ENCODE results near the gene KRTAP7-1. TPM values are rescaled to one million over a fixed set of nuclear protein-coding genes. Genes with fewer than 3 reads are reported as not detected.

KRTAP7-1 gene
- not detected for total RNA-seq

DNA sequence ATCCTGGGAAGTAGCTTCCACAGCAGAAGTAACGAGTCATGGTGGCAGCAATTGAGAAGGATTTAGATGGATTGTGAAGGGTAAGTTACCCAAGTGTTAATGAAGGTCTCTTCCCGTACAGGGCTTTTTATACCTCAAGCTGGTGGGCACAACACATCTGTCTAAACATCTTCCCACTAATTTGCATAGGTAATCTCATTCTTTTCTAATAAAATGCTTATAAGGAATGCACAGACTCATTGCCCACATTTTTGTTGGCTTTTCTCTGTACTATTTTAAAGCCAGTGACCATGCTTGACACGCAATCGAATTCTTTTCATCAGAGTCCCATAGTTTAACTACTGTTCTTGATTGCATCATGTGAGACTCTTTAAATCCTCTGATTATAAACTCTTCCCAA lies at the start of gene KRTAP7-1:
Gene KRTAP7-1, minus strand, starts transcription at position 101 of the 400 bp plus-strand sequence. Its CDS starts 61 bp downstream, at position 40.
- ChIA-PET POLR2A (no interaction called here), CTCF (interaction anchor here (3.2 kb wide), 1 partner anchor 257 kb away, joined by 19 read pairs; no protein-coding TSS in a partner anchor)
- no peaks in the 10 kb centered on the region for H3K4me1 Mint-ChIP-seq
- H3K36me3 Mint-ChIP-seq (ENCODE audit: low read depth): no peaks in the 10 kb centered on the region
- H3K9me3 Mint-ChIP-seq: no peaks in the 10 kb centered on the region
- H3K27ac Mint-ChIP-seq: no peak within 1 kb of the TSS
- peaks cover 6% of the 10 kb centered on the region for H3K27me3 Mint-ChIP-seq
- no peak for DNase-seq
- H3K4me3 Mint-ChIP-seq: no peak within 1 kb of the TSS

- Mint-ChIP-seq H3K4me3 (no peak overlapping the region), H3K4me1 (no peaks in the 10 kb centered on the region), H3K27me3 (peaks cover 2% of the 10 kb centered on the region), H3K36me3 (ENCODE audit: low read depth) (no peaks in the 10 kb centered on the region), H3K27ac (no peak overlapping the region), H3K9me3 (no peaks in the 10 kb centered on the region)
- DNase-seq: no peak
- CTCF ChIA-PET: no interaction called here
- POLR2A ChIA-PET: no interaction called here
These were observed 45.0 kb upstream of the KRTAP7-1 start for GRCh38 chr21:30874526-30874925.

GRCh38 chr21:30847627-30848500 lies 18.3 kb upstream of the KRTAP7-1 start:
- Mint-ChIP-seq H3K4me3 (no peak overlapping the region), H3K27ac (no peak overlapping the region), H3K9me3 (no peaks in the 10 kb centered on the region), H3K27me3 (peaks cover 4% of the 10 kb centered on the region), H3K4me1 (no peaks in the 10 kb centered on the region), H3K36me3 (ENCODE audit: low read depth) (no peaks in the 10 kb centered on the region)
- ChIA-PET POLR2A (interaction anchor here (0.7 to 0.9 kb wide), 2 partner anchors 11 to 14 kb away, joined by 3 read pairs; no protein-coding TSS in a partner anchor), CTCF (no interaction called here)
- no peak for DNase-seq

DNA sequence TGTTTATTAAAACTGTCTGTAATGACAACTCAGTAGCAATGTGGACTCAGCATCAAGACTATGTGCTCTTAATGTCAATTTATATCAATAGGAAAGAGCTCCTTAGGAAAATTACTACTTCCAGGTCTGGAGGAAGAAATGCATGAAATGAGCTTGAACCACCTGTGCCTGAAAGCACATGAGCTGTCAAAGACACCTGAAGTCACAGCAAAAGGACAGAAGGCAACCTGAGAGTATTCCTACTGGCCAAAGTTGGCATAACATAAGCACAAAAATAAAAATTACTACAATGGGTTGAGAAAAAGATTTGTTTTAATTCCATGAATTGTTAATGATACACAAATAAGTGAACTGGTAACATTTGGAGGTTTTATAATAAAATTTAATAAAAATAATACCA lies 13.4 kb upstream of the KRTAP7-1 start:
- Mint-ChIP-seq H3K9me3 (no peaks in the 10 kb centered on the region), H3K36me3 (ENCODE audit: low read depth) (no peaks in the 10 kb centered on the region), H3K27ac (no peak overlapping the region), H3K4me3 (no peak overlapping the region), H3K4me1 (no peaks in the 10 kb centered on the region), H3K27me3 (peaks cover 7% of the 10 kb centered on the region)
- CTCF ChIA-PET: no interaction called here
- DNase-seq: no peak
- POLR2A ChIA-PET: no interaction called here

DNA sequence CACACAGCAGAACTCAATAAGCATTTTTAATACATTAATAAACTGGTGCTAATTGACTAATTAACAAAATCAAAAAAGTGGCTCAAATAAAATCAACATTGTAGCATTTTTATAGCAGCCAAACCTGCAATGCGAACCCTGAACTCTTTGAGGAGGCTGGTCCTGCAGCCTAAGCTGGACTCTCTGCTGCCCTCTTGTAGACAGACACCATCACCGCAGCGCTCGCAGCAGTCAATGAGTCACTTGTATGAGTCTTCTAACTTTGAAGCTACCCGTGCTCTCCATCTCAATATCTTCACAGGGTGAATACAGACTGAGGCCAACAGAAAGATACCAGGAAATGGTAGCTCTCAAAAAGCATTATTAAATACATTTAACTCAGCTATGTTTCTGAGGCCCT lies 9.7 kb upstream of the KRTAP7-1 start:
- H3K27me3 Mint-ChIP-seq: peaks cover 3% of the 10 kb centered on the region
- H3K27ac Mint-ChIP-seq: no peak overlapping the region
- peak; percentile 34 for DNase-seq
- no peaks in the 10 kb centered on the region for H3K36me3 Mint-ChIP-seq (ENCODE audit: low read depth)
- no peaks in the 10 kb centered on the region for H3K9me3 Mint-ChIP-seq
- ChIA-PET CTCF (interaction anchor here (0.7 to 1.2 kb wide), 6 partner anchors 10 to 334 kb away, joined by 3 to 5 read pairs (median 4); no protein-coding TSS in a partner anchor), POLR2A (no interaction called here)
- H3K4me3 Mint-ChIP-seq: no peak overlapping the region
- no peaks in the 10 kb centered on the region for H3K4me1 Mint-ChIP-seq

GRCh38 chr21:30838536-30838935 lies 9.0 kb upstream of the KRTAP7-1 start:
- POLR2A ChIA-PET: no interaction called here
- Mint-ChIP-seq H3K27me3 (peaks cover 4% of the 10 kb centered on the region), H3K9me3 (no peaks in the 10 kb centered on the region), H3K4me3 (no peak overlapping the region), H3K4me1 (no peaks in the 10 kb centered on the region), H3K36me3 (ENCODE audit: low read depth) (no peaks in the 10 kb centered on the region), H3K27ac (no peak overlapping the region)
- CTCF ChIA-PET: no interaction called here
- DNase-seq: no peak

- H3K9me3 Mint-ChIP-seq: no peaks in the 10 kb centered on the region
- no peaks in the 10 kb centered on the region for H3K4me1 Mint-ChIP-seq
- POLR2A ChIA-PET: no interaction called here
These were observed 1.7 kb upstream of the KRTAP7-1 start for GRCh38 chr21:30831194-30831765.

GRCh38 chr21:30818837-30819610 lies 10.5 kb downstream of the KRTAP7-1 start:
- Mint-ChIP-seq H3K36me3 (ENCODE audit: low read depth) (no peaks in the 10 kb centered on the region), H3K9me3 (no peaks in the 10 kb centered on the region), H3K4me3 (no peak overlapping the region), H3K27ac (no peak overlapping the region), H3K27me3 (peaks cover 6% of the 10 kb centered on the region), H3K4me1 (peaks cover 10% of the 10 kb centered on the region)
- no peak for DNase-seq
- CTCF ChIA-PET: no interaction called here
- POLR2A ChIA-PET: no interaction called here

More at GRCh38 chr21:30831194-30831765, 1.7 kb upstream of the KRTAP7-1 start:
- H3K36me3 Mint-ChIP-seq (ENCODE audit: low read depth): no peaks in the 10 kb centered on the region
- peak; percentile 44 for DNase-seq
- H3K27me3 Mint-ChIP-seq: peaks cover 6% of the 10 kb centered on the region
- CTCF ChIA-PET: interaction anchor here (1.1 to 3.2 kb wide), 4 partner anchors 10 to 255 kb away, joined by 3 to 19 read pairs (median 3); no protein-coding TSS in a partner anchor
- H3K4me3 Mint-ChIP-seq: no peak overlapping the region
- no peak overlapping the region for H3K27ac Mint-ChIP-seq

DNA sequence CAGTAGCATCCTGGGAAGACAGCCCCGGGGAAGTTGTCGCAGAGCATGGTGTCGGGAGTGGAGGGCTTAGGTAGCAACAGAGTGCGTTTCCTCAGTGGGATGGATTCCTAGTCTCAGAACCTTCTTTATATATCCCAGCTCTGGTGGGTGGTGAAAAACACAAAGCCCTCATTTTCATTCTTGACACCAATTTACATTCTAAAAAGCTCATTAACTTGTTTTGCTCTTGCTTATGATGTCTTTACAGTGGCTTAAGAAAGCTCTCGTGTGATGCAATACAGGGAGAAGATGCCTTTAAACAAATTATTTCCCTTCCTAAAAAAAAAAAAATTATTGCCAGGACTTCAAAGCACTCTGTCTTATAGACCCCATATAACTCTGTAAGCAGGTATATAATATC lies 16.4 kb downstream of the KRTAP7-1 start, which contains the start of gene KRTAP8-1:
Gene KRTAP8-1, minus strand, starts transcription at position 101 of the 400 bp plus-strand sequence. Its CDS starts 54 bp downstream, at position 47.
- CTCF ChIA-PET: interaction anchor here (0.7 kb wide), 1 partner anchor 385 kb away, joined by 3 read pairs; no protein-coding TSS in a partner anchor
- POLR2A ChIA-PET: no interaction called here
- H3K4me3 Mint-ChIP-seq: no peak within 1 kb of the TSS

DNA sequence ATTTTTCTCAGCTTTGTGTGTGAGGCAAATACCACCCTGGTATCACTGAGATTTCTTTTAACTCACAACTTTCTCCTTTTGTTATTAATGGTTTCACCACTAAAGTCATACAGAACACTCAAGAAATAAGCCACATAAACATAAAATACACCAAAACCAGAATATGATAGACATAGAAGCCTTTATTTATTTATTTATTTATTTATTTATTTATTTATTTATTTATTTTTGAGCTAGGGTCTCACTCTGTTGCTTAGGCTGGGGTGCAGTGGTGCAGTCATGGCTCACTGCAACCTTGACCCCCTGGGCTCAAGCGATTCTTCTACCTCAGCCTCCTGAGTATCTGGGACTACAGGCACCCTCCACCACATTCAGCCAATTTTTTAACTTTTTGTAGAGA lies 29.0 kb downstream of the KRTAP7-1 start:
- H3K4me3 Mint-ChIP-seq: no peak overlapping the region
- no peaks in the 10 kb centered on the region for H3K27me3 Mint-ChIP-seq
- ChIA-PET CTCF (no interaction called here), POLR2A (no interaction called here)
- no peak for DNase-seq
- no peaks in the 10 kb centered on the region for H3K4me1 Mint-ChIP-seq
- no peaks in the 10 kb centered on the region for H3K36me3 Mint-ChIP-seq (ENCODE audit: low read depth)
- no peak overlapping the region for H3K27ac Mint-ChIP-seq
- no peaks in the 10 kb centered on the region for H3K9me3 Mint-ChIP-seq

More for the DNA sequence above, 16.4 kb downstream of the KRTAP7-1 start, which contains the start of gene KRTAP8-1:
- H3K4me1 Mint-ChIP-seq: peaks cover under 1% of the 10 kb centered on the region
- no peaks in the 10 kb centered on the region for H3K9me3 Mint-ChIP-seq
- no peak within 1 kb of the TSS for H3K27ac Mint-ChIP-seq
- no peak for DNase-seq
- H3K36me3 Mint-ChIP-seq (ENCODE audit: low read depth): no peaks in the 10 kb centered on the region
- H3K27me3 Mint-ChIP-seq: peaks cover 3% of the 10 kb centered on the region

DNA sequence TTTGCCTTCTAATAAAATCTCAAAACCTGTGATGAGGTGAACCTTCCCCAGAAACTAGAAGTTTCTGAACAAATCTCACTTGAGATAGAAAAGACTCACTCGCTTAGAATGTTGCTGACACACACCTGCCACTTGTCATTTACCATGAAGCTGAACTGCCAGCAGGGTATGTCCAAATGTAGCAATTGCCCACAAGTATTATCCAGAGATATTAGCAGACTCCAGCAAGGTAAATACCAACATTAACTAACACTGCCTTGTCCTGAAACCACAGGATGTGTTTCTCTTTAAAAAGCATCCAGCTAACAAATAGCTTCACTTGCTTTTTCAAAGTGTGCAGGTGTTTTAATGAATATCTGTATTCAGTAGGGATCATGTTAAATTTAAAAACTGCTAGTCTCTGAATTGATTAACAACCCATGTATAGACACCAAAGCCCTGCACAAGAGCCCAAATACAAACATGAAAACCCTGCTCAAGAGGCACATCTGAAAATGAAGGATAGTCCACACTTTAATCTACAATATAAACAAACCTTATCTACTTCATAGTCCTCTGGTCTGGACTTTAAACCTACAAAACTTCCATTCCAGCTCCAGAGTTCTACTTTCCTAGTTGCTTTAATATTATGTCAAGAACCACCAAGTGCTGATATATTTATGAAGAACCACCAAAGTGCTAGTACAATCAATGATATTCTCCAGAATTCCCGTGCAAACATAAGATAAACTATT lies 35.8 kb downstream of the KRTAP7-1 start:
- Mint-ChIP-seq H3K4me1 (no peaks in the 10 kb centered on the region), H3K27me3 (peaks cover 10% of the 10 kb centered on the region), H3K9me3 (no peaks in the 10 kb centered on the region), H3K27ac (no peak overlapping the region), H3K4me3 (no peak overlapping the region), H3K36me3 (ENCODE audit: low read depth) (no peaks in the 10 kb centered on the region)
- no peak for DNase-seq
- ChIA-PET POLR2A (no interaction called here), CTCF (no interaction called here)

DNA sequence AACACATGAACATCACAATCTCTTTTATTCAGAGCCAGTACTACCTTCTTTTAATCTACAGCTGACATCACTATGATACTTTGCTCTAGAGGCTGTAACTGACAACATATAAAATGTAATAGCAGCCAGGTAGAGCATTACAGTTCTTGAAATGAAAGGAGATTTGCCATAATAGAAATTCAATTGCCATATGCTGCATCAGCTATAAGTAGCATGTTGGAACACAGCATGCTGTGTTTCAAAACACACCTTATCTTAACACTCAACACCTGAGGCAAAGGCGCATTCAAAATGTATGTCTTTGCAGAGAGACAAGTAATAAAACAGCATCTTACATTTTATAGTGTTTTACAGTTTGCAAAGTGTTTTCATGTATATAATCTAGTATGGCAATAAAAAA lies 50.3 kb downstream of the KRTAP7-1 start:
- Mint-ChIP-seq H3K36me3 (ENCODE audit: low read depth) (no peaks in the 10 kb centered on the region), H3K4me3 (no peak overlapping the region), H3K27ac (no peak overlapping the region), H3K4me1 (no peaks in the 10 kb centered on the region), H3K9me3 (no peaks in the 10 kb centered on the region), H3K27me3 (peaks cover 3% of the 10 kb centered on the region)
- CTCF ChIA-PET: no interaction called here
- POLR2A ChIA-PET: no interaction called here
- DNase-seq: no peak
